B cell (primary cell): ENCODE results near the gene BOK. TPM values are rescaled to one million over a fixed set of nuclear protein-coding genes. Genes with fewer than 3 reads are reported as not detected.

Experiments used
- ATAC-seq: fragments of 200-7000 bp; cut with Tn5 transposase; one replicate; pipeline ENCODE4 v1.10.0; 2021; ENCODE audit warnings: low read depth, mild to moderate bottlenecking, moderate number of reproducible peaks, moderate library complexity
- CTCF ChIA-PET: fragments of 350-600 bp; sonication (Branson Sonifier 250); formaldehyde crosslinking; loops from one replicate; lab custom pipeline; 2021; ENCODE audit warnings: antibody characterized with exemption, inconsistent platforms; lab: Charles Lee
- POLR2A ChIA-PET: fragments of 350-600 bp; sonication (Branson Sonifier 250); formaldehyde crosslinking; loops from one replicate; lab custom pipeline; 2021; ENCODE audit warnings: antibody characterized with exemption; lab: Charles Lee
- DNase-seq: peaks from one replicate; pipeline ENCODE4 v3.0.0; 2013
- H2AFZ ChIP-seq: 2 replicates; pipeline ENCODE4 v1.6.1; 2012; ENCODE audit warnings: mild to moderate bottlenecking, low read depth, low read length; ENCODE audit not compliant: insufficient read depth, poor library complexity, severe bottlenecking
- H3K27ac ChIP-seq, 2 donors: 1 replicate in 1 of 2; 2 replicates in 1 of 2; pipeline ENCODE4 v1.5.1; 2012 to 2013; ENCODE audit warnings: low read length in 2 of 2, mild to moderate bottlenecking in 2 of 2, moderate library complexity in 1 of 2
- H3K27me3 ChIP-seq, 4 experiments: fragments of 200-600 bp in 1 of 4; sonication (generic) in 1 of 4; replicated peaks in 1 of 4; 1 replicate in 2 of 4; 2 replicates in 2 of 4; pipeline versions ENCODE4 v1.6.1 to v1.7.0; 2013 to 2016; ENCODE audit warnings: low read length in 3 of 4, mild to moderate bottlenecking in 2 of 4, mixed read lengths in 1 of 4, moderate library complexity in 1 of 4; ENCODE audit not compliant: insufficient read depth in 4 of 4, control insufficient read depth in 3 of 4; ENCODE audit errors: control extremely low read depth in 1 of 4
- H3K36me3 ChIP-seq, 2 experiments: replicated peaks in 1 of 2; 1 replicate in 1 of 2; 2 replicates in 1 of 2; pipeline versions ENCODE4 v1.6.1 to v1.7.1; 2013; ENCODE audit warnings: low read length in 1 of 2; ENCODE audit not compliant: insufficient read depth in 2 of 2, control insufficient read depth in 1 of 2; ENCODE audit errors: control extremely low read depth in 1 of 2, extremely low read depth in 1 of 2
- H3K4me1 ChIP-seq, 2 donors: fragments of 200-600 bp in 1 of 2; sonication (generic) in 1 of 2; 1 replicate in 1 of 2; 2 replicates in 1 of 2; pipeline versions ENCODE4 v1.5.1 to v1.6.1; 2013 to 2017; ENCODE audit warnings: low read length in 2 of 2; ENCODE audit not compliant: control insufficient read depth in 2 of 2, insufficient read depth in 2 of 2
- H3K4me2 ChIP-seq: replicated peaks from 2 replicates; pipeline ENCODE3; 2012; ENCODE audit warnings: mild to moderate bottlenecking, low read depth, low read length; ENCODE audit not compliant: poor library complexity, severe bottlenecking
- H3K4me3 ChIP-seq, 5 experiments: fragments of 200-600 bp in 1 of 5; sonication (generic) in 1 of 5; 1 replicate in 3 of 5; 2 replicates in 2 of 5; pipeline versions ENCODE4 v1.5.1 to v1.7.0; 2011 to 2016; ENCODE audit warnings: low read length in 4 of 5, mild to moderate bottlenecking in 4 of 5, low read depth in 2 of 5, control low read depth in 1 of 5, moderate library complexity in 1 of 5; ENCODE audit not compliant: insufficient read depth in 1 of 5; ENCODE audit errors: control extremely low read depth in 1 of 5, extremely low read depth in 1 of 5
- H3K79me2 ChIP-seq: fragments of 200-600 bp; sonication (generic); one replicate; pipeline ENCODE4 v1.6.0; 2016; ENCODE audit warnings: low read length; ENCODE audit not compliant: control insufficient read depth, insufficient read depth
- H3K9ac ChIP-seq: fragments of 200-600 bp; sonication (generic); 2 replicates; pipeline ENCODE4 v1.6.1; 2017; ENCODE audit warnings: mild to moderate bottlenecking, low read length, moderate library complexity
- H3K9me3 ChIP-seq, 3 donors: one replicate each; pipeline versions ENCODE4 v1.6.1 to v1.7.1; 2013; ENCODE audit warnings: low read length in 2 of 3; ENCODE audit not compliant: control insufficient read depth in 2 of 3, insufficient read depth in 1 of 3; ENCODE audit errors: control extremely low read depth in 1 of 3
- H4K20me1 ChIP-seq: 2 replicates; pipeline ENCODE4 v1.6.0; 2012; ENCODE audit warnings: mild to moderate bottlenecking, low read length; ENCODE audit not compliant: insufficient read depth, control insufficient read depth, poor library complexity, severe bottlenecking
- H3K27ac Mint-ChIP-seq: one replicate; pipeline ENCODE4 v1.8.0; 2021; ENCODE audit warnings: mixed read lengths
- H3K27me3 Mint-ChIP-seq: one replicate; pipeline ENCODE4 v1.8.0; 2021; ENCODE audit warnings: mixed read lengths
- H3K4me1 Mint-ChIP-seq: one replicate; pipeline ENCODE4 v1.8.0; 2021; ENCODE audit warnings: mixed read lengths
- H3K4me3 Mint-ChIP-seq: one replicate; pipeline ENCODE4 v1.8.0; 2021; ENCODE audit warnings: mixed read lengths
- H3K9me3 Mint-ChIP-seq: one replicate; pipeline ENCODE4 v1.8.0; 2022; ENCODE audit warnings: mixed read lengths; ENCODE audit not compliant: insufficient read depth
- EZH2 ChIP-seq: IDR thresholded peaks from 2 replicates; pipeline ENCODE4 v1.6.1; 2012; ENCODE audit warnings: borderline replicate concordance, low read depth, mild to moderate bottlenecking, moderate library complexity, low read length; ENCODE audit not compliant: insufficient read depth, poor library complexity, severe bottlenecking
- WGBS: methylation state at CpG from one replicate; pipeline ENCODE4 v1.1.5; 2013; ENCODE audit warnings: missing lambda C conversion rate; ENCODE audit not compliant: insufficient coverage; 5-methylcytosine and 5-hydroxymethylcytosine counted together
- intact Hi-C: fragments of 100-400 bp; cut with micrococcal nuclease; formaldehyde crosslinking; loops from one replicate; pipeline ENCODE4 v1.10.0; 2022
- polyA plus RNA-seq: library from polyadenylated mRNA; depleted of rRNA; stranded (reverse); fragments of >200 nt; gene quantifications from 2 replicates; pipeline ENCODE4 v1.2.3, GENCODE V29; 2012
- total RNA-seq, 2 donors: library from RNA; stranded (reverse); fragments of 120-200 nt in 1 of 2; gene quantifications; 1 replicate in 1 of 2; 2 replicates in 1 of 2; pipeline versions ENCODE4 v1.2.3 to v1.2.4, GENCODE V29; 2013 to 2022
- TF ChIP-seq, protein P1 (sequence below): fragments of 200-600 bp; IDR thresholded peaks from one replicate; pipeline ENCODE4 v1.8.0; 2022; ENCODE audit warnings: antibody characterized with exemption, mild to moderate bottlenecking

Gene BOK
- total and polyA plus RNA-seq, 2 donors (not counting 1 experiment from before 2014, with no cell fraction given), result 0.10 to 0.22 TPM

DNA sequence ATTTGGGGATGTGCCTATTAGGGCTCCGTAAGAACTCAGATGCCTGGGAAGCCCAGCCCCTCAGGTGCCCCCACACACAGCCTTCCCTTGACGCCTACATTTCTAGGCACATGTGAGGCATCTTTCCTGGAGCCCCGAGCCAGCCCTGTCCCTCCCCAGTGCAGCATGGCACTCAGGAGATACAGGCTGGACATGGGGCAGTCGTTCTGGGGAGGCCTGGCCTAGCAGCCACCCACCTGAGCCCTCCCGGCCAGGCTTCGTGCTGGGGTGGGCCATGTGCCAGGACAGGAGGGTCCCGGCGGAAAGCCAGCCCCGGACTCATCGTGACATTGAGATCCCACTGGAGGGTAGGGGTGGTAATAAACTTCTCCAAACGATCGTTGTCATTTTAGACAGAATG, 15.2 kb downstream of the BOK start:
- H3K9me3 Mint-ChIP-seq, result no peaks in the 10 kb centered on the region
- no peak overlapping the region for H3K27ac ChIP-seq
- WGBS, result 100% methylated on average over 5 of the region's 12 CpGs
- DNase-seq, result no peak
- H3K27ac Mint-ChIP-seq, result no peak overlapping the region
- H3K36me3 ChIP-seq, result peaks cover 0 to 3% of the 10 kb centered on the region in 2 experiments
- ChIA-PET CTCF (no interaction called here), POLR2A (no interaction called here)
- no peaks in the 10 kb centered on the region for H3K9me3 ChIP-seq
- H3K27me3 Mint-ChIP-seq, result no peaks in the 10 kb centered on the region
- ATAC-seq, result no peak
- TF ChIP-seq, protein P1, sequence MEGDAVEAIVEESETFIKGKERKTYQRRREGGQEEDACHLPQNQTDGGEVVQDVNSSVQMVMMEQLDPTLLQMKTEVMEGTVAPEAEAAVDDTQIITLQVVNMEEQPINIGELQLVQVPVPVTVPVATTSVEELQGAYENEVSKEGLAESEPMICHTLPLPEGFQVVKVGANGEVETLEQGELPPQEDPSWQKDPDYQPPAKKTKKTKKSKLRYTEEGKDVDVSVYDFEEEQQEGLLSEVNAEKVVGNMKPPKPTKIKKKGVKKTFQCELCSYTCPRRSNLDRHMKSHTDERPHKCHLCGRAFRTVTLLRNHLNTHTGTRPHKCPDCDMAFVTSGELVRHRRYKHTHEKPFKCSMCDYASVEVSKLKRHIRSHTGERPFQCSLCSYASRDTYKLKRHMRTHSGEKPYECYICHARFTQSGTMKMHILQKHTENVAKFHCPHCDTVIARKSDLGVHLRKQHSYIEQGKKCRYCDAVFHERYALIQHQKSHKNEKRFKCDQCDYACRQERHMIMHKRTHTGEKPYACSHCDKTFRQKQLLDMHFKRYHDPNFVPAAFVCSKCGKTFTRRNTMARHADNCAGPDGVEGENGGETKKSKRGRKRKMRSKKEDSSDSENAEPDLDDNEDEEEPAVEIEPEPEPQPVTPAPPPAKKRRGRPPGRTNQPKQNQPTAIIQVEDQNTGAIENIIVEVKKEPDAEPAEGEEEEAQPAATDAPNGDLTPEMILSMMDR, result no peak
- no peak for TF ChIP-seq EZH2
- intact Hi-C loops, result no loop called here
- H3K4me1 ChIP-seq, result no peaks in the 10 kb centered on the region
- no peaks in the 10 kb centered on the region for H3K79me2 ChIP-seq
- no peaks in the 10 kb centered on the region for H3K27me3 ChIP-seq
- H3K4me2 ChIP-seq, result no peak overlapping the region
- no peaks in the 10 kb centered on the region for H4K20me1 ChIP-seq
- H3K4me3 Mint-ChIP-seq, result no peak overlapping the region
- no peak overlapping the region for H3K4me3 ChIP-seq
- H2AFZ ChIP-seq, result no peak overlapping the region
- no peak overlapping the region for H3K9ac ChIP-seq
- peaks cover 2% of the 10 kb centered on the region for H3K4me1 Mint-ChIP-seq

DNA sequence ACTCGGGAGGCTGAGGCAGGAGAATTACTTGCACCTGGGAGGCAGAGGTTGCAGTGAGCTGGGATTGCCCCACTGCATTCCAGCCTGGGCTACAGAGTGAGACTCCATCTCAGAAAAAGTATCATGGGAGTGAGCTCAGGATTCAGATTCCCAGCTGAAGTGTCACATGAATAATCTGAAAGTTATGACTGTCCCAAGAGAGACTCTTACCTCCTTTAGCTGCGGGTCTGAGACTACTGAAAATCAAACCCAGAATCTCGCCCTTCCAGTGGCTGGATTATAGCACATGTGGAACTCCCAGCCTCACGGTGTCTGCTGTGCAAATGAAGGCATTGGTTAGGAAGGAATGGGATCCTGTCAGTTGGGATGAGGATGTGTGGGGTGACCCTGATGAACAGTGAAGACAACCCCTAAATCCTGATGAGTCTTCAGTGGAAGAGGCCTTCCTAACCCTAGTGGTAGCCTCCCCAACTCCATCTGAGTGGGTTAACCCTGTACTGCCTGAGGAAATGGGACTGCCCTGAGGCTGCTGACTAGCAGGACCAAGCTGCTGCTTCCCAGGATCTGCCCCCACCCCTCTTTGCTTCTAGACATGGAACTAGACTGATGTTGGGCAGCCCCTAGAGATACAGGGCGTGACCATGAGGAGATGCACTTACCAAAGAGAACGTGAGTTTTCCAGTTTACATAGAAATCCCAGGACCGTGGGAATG, 16.5 kb downstream of the BOK start:
- Histone ChIP-seq H3K36me3 (peaks cover 0 to 3% of the 10 kb centered on the region in 2 experiments), H3K4me2 (no peak overlapping the region), H3K9me3 (no peaks in the 10 kb centered on the region), H3K9ac (no peak overlapping the region), H4K20me1 (no peaks in the 10 kb centered on the region), H2AFZ (no peak overlapping the region), H3K27ac (no peak overlapping the region), H3K4me1 (no peaks in the 10 kb centered on the region), H3K79me2 (no peaks in the 10 kb centered on the region), H3K4me3 (no peak overlapping the region), H3K27me3 (no peaks in the 10 kb centered on the region)
- ATAC-seq (no peak), DNase-seq (no peak)
- intact Hi-C loops, result no loop called here
- no peak for TF ChIP-seq EZH2
- TF ChIP-seq, protein P1, result no peak
- Mint-ChIP-seq H3K4me3 (no peak overlapping the region), H3K27ac (no peak overlapping the region), H3K4me1 (peaks cover 2% of the 10 kb centered on the region), H3K9me3 (no peaks in the 10 kb centered on the region), H3K27me3 (no peaks in the 10 kb centered on the region)
- POLR2A ChIA-PET, result no interaction called here
- CTCF ChIA-PET, result no interaction called here
- WGBS, result 93% methylated on average over 6 of the region's 7 CpGs
